ENCODE data around the gene SLC37A1. TPM values are rescaled to one million over a fixed set of nuclear protein-coding genes. Genes with fewer than 3 reads are reported as not detected.

Gene SLC37A1
- total RNA-seq, 2 donors from 2014 or later: 22.7 to 47.0 TPM

GRCh38 chr21:42518626-42519025, 5.0 kb downstream of the SLC37A1 start:
- Histone ChIP-seq H3K4me1 (ENCODE audit: control insufficient read depth, insufficient read depth, low read length) (no peaks in the 10 kb centered on the region), H3K9me3 (ENCODE audit: control insufficient read depth, low read length) (no peaks in the 10 kb centered on the region), H3K27me3 (ENCODE audit: control insufficient read depth, insufficient read depth, low read length, poor library complexity, severe bottlenecking) (peaks cover 8% of the 10 kb centered on the region), H3K9ac (ENCODE audit: extremely low read depth, low read length, poor library complexity, severe bottlenecking) (no peak overlapping the region), H3K27ac (ENCODE audit: low read depth, low read length) (no peak overlapping the region), H3K4me3 (ENCODE audit: low read length) (no peak overlapping the region), H3K36me3 (ENCODE audit: control insufficient read depth, insufficient read depth, low read length) (peaks cover 25% of the 10 kb centered on the region)
- peaks cover 64% of the 10 kb centered on the region for H3K36me3 Mint-ChIP-seq (ENCODE audit: low read depth)
- H3K27ac Mint-ChIP-seq: no peak overlapping the region
- no peak for DNase-seq
- TF ChIP-seq CTCF (conservative IDR thresholded peaks at IDR 0.05): no peak
- H3K4me1 Mint-ChIP-seq: peaks cover 39% of the 10 kb centered on the region
- H3K4me3 Mint-ChIP-seq: no peak overlapping the region
- no peaks in the 10 kb centered on the region for H3K9me3 Mint-ChIP-seq
- no peaks in the 10 kb centered on the region for H3K27me3 Mint-ChIP-seq (ENCODE audit: insufficient read depth)
- 91 to 92% methylated on average over 5 to 7 of the region's 7 CpGs for WGBS, 2 experiments (ENCODE audit: insufficient coverage in 1 of 2, insufficient read length in 1 of 2)

GRCh38 chr21:42520628-42521253, 7.1 kb downstream of the SLC37A1 start:
- Histone ChIP-seq H3K36me3 (ENCODE audit: control insufficient read depth, insufficient read depth, low read length) (peaks cover 25% of the 10 kb centered on the region), H3K4me1 (ENCODE audit: control insufficient read depth, insufficient read depth, low read length) (peaks cover 5% of the 10 kb centered on the region), H3K9ac (ENCODE audit: extremely low read depth, low read length, poor library complexity, severe bottlenecking) (no peak overlapping the region), H3K9me3 (ENCODE audit: control insufficient read depth, low read length) (no peaks in the 10 kb centered on the region), H3K27me3 (ENCODE audit: control insufficient read depth, insufficient read depth, low read length, poor library complexity, severe bottlenecking) (no peaks in the 10 kb centered on the region), H3K4me3 (ENCODE audit: low read length) (no peak overlapping the region), H3K27ac (ENCODE audit: low read depth, low read length) (no peak overlapping the region)
- H3K36me3 Mint-ChIP-seq (ENCODE audit: low read depth): peaks cover 70% of the 10 kb centered on the region
- H3K4me1 Mint-ChIP-seq: peaks cover 48% of the 10 kb centered on the region
- no peak overlapping the region for H3K27ac Mint-ChIP-seq
- peak; percentile 80 for DNase-seq
- TF ChIP-seq CTCF (conservative IDR thresholded peaks at IDR 0.05): peak; percentile 75
- 83 to 87% methylated on average over 18 of the region's 18 CpGs for WGBS, 2 experiments (ENCODE audit: insufficient coverage in 1 of 2, insufficient read length in 1 of 2)
- no peaks in the 10 kb centered on the region for H3K9me3 Mint-ChIP-seq
- no peak overlapping the region for H3K4me3 Mint-ChIP-seq
- no peaks in the 10 kb centered on the region for H3K27me3 Mint-ChIP-seq (ENCODE audit: insufficient read depth)

- Histone ChIP-seq H3K4me3 (ENCODE audit: low read length) (no peak overlapping the region), H3K9ac (ENCODE audit: extremely low read depth, low read length, poor library complexity, severe bottlenecking) (no peak overlapping the region), H3K9me3 (ENCODE audit: control insufficient read depth, low read length) (no peaks in the 10 kb centered on the region), H3K27me3 (ENCODE audit: control insufficient read depth, insufficient read depth, low read length, poor library complexity, severe bottlenecking) (no peaks in the 10 kb centered on the region), H3K27ac (ENCODE audit: low read depth, low read length) (no peak overlapping the region), H3K4me1 (ENCODE audit: control insufficient read depth, insufficient read depth, low read length) (peaks cover 5% of the 10 kb centered on the region), H3K36me3 (ENCODE audit: control insufficient read depth, insufficient read depth, low read length) (peaks cover 25% of the 10 kb centered on the region)
- TF ChIP-seq CTCF (conservative IDR thresholded peaks at IDR 0.05): no peak
- no peak for DNase-seq
- Mint-ChIP-seq H3K4me1 (peaks cover 47% of the 10 kb centered on the region), H3K9me3 (no peaks in the 10 kb centered on the region), H3K27ac (no peak overlapping the region), H3K27me3 (ENCODE audit: insufficient read depth) (no peaks in the 10 kb centered on the region), H3K36me3 (ENCODE audit: low read depth) (peaks cover 76% of the 10 kb centered on the region), H3K4me3 (no peak overlapping the region)
- WGBS, 2 experiments (ENCODE audit: insufficient coverage in 1 of 2, insufficient read length in 1 of 2): 93 to 100% methylated on average over 1 of the region's 1 CpG
These were observed 7.7 kb downstream of the SLC37A1 start for GRCh38 chr21:42521384-42521783.
